C1 segment of cervical spinal cord (tissue), 14 donors: ENCODE results near the gene GPC6.

Source experiments
- DNase-seq, 14 donors: peaks; one replicate each; lab custom pipeline; 2025; lab: John Stamatoyannopoulos, UW

GPC6 gene

GRCh38 chr13:94033830-94034642, 807.4 kb downstream of the GPC6 start:
- DNase-seq = no peak

- DNase-seq = no peak
Measured at GRCh38 chr13:94050039-94050438, 823.4 kb downstream of the GPC6 start.

- DNase-seq = no peak
Measured at GRCh38 chr13:94050686-94051085, 824.1 kb downstream of the GPC6 start.

- no peak for DNase-seq
Measured at GRCh38 chr13:94053986-94054593, 827.5 kb downstream of the GPC6 start.

GRCh38 chr13:94056362-94056990, 829.9 kb downstream of the GPC6 start:
- DNase-seq = no peak

GRCh38 chr13:94057618-94058186, 831.1 kb downstream of the GPC6 start:
- no peak for DNase-seq

- no peak for DNase-seq
Measured at GRCh38 chr13:94058821-94059360, 832.3 kb downstream of the GPC6 start.

GRCh38 chr13:94061301-94061700, 834.7 kb downstream of the GPC6 start:
- DNase-seq = no peak

- no peak for DNase-seq
Measured at GRCh38 chr13:94063096-94063495, 836.5 kb downstream of the GPC6 start.

GRCh38 chr13:94063848-94064247, 837.2 kb downstream of the GPC6 start:
- no peak for DNase-seq

GRCh38 chr13:94065741-94066140, 839.1 kb downstream of the GPC6 start:
- DNase-seq = no peak

GRCh38 chr13:94073007-94073744, 846.6 kb downstream of the GPC6 start:
- no peak for DNase-seq

GRCh38 chr13:94079876-94080275, 853.3 kb downstream of the GPC6 start:
- DNase-seq = no peak

GRCh38 chr13:94080527-94080926, 853.9 kb downstream of the GPC6 start:
- DNase-seq = no peak

GRCh38 chr13:94087100-94087499, 860.5 kb downstream of the GPC6 start:
- DNase-seq = no peak

- no peak for DNase-seq
Measured at GRCh38 chr13:94088742-94089141, 862.1 kb downstream of the GPC6 start.

- no peak for DNase-seq
Measured at GRCh38 chr13:94090773-94091480, 864.3 kb downstream of the GPC6 start.

- DNase-seq = no peak
Measured at GRCh38 chr13:94093652-94094315, 867.2 kb downstream of the GPC6 start.

GRCh38 chr13:94109715-94110374, 883.2 kb downstream of the GPC6 start:
- no peak for DNase-seq

- DNase-seq = no peak
Measured at GRCh38 chr13:94112227-94112626, 885.6 kb downstream of the GPC6 start.
